Islet of Langerhans (tissue), 1 donor: Measurements from ENCODE around the gene SPEF1.

ENCODE experiments used
- FAIRE-seq: peaks from one replicate; lab custom pipeline; 2011; peaks lifted over from hg19 to GRCh38; lab: Jason Lieb, UNC

SPEF1 gene

DNA sequence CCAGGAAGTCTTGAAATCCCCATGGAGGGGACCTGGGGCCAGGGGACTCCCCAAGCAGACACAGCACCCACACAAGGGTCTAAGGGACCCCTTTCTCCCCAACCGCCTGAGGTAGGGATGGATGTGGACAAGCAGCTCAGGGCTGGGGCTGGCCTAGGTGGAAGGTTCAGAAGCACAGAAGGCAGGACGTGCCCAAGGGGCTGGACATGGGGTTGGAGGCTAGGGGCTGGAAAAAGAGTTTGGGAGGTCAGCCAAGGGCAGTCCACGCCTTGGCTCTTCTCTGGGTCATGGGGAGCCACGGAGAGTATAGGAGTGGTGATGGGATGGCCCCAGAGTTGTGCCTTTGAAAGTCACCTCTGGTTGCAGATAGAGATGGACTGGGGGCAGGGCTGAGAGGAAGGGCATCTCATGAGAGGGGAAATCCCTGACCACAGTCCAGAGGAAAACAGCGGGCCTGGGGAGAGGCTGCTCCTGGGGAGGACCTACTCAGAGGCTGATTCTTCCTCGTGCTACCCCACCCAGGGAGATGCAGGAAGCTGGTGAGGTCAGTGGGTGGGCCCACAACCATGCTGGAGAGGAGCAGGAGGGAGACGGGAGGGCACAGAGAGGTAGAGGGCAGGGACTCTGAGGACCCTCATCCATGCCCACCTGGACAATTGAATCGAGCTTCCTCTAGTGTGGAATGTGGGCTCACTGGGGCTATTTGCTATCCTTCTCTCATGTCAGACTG is 51.3 kb downstream of the SPEF1 start:
- FAIRE-seq, result no peak

DNA sequence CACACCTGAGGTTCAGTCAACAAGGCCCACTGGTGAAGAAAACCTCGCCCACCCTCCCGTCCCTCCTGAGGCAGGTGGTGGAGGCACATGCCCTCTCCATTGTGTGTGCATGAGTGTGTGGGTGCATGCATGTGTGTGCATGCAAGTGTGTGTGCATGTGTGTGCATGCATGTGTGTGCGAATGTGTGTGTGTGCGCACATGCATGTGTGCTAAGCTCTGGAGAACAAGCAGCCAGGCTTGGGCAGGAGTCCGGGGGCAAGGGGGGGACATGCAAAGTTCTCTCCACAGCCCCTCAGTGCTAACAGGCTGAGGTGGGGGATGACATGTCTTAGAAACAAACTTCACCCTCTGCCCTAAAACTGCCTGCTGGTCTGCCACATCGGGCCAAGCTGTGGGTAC is 51.9 kb downstream of the SPEF1 start:
- FAIRE-seq, result no peak

DNA sequence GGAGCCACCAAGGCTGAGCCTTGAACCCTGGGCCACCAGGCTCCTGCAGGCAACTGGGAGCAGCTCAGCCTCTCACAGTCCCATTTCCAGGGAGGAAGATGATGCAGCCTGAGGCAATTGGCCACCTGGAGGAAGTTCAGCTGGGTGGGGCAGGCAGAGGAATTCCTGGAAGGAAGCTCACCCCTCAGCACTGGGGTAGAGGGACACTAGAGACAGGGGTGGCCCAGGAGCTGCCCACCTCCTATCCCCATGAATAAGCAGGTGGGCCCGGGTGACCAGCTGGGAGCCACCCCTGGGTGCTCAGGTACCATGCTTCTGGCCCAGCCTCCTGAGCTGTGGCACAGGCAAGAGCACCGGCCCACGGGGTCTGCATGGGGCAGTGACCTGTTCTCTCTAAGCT is 52.4 kb downstream of the SPEF1 start:
- FAIRE-seq, result no peak

DNA sequence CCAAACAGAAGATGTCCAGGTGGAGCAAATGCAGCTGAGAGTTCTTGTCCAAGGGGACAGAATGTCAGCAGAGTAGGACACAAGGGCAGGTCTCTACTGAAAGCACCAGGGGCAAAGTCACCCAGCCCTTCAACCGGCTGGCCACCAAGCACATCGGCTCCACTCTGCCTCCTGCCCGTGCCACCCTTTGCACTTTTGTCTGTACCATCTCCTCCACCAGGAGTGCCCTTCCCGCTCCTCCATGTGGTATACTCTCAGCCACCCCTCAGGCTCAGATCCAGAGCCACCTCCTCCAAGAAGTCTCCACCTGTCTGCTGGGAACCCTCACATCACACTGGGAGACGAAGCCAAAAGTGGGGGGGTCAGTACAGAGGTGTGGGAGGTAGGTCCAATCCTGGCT is 52.9 kb downstream of the SPEF1 start:
- FAIRE-seq, result no peak
